ENCODE measurements around the gene SF1. TPM values are rescaled to one million over a fixed set of nuclear protein-coding genes. Genes with fewer than 3 reads are reported as not detected.

Gene SF1
- total RNA-seq, 2 experiments from 2014 or later: 1,632 to 1,657 TPM

DNA sequence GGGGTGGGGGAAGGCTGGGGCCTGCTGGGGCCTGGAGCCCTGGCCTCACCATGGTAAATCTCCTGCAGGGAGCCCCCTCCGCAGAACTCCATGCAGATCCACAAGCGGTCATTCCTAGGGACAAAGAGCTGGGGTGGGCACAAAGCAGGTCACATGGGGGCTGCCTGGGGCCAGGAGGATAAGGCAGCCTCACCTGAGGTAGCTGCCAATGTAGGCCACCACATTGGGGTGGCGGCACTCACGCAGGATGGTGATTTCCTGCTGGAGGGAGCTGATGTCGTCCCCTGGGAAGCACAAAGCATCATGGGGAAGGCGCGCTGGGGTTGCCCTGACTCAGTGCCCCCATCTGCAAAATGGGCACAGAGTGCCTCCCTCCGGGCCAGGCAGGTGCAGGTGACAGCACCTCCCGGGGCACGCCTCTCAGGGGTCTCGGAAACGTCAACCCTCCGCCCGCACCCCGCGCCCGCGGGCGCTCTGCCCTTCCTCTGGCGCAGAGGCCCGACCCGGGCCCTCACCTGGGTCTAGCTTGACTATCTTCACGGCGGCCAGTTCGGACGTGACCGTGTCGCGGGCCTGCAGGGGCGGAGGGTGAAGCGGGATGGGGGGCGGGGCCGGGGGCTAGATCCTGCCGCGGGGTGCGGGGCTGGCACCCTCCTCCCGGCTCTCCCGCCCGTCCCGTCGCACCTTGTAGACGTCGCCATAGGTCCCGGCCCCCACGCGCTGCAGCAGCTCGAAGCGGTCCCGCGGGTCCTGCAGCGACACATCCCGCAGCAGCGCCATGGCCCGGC, 24.2 kb upstream of the SF1 start:
- Mint-ChIP-seq H3K36me3 (ENCODE audit: low read depth) (peaks cover 57% of the 10 kb centered on the region), H3K4me3 (peak overlapping the region; percentile 85), H3K9me3 (no peaks in the 10 kb centered on the region), H3K27ac (peak overlapping the region; percentile 76), H3K4me1 (ENCODE audit: low read depth) (peaks cover 34% of the 10 kb centered on the region), H3K27me3 (no peaks in the 10 kb centered on the region)
- TF ChIP-seq, protein P1, sequence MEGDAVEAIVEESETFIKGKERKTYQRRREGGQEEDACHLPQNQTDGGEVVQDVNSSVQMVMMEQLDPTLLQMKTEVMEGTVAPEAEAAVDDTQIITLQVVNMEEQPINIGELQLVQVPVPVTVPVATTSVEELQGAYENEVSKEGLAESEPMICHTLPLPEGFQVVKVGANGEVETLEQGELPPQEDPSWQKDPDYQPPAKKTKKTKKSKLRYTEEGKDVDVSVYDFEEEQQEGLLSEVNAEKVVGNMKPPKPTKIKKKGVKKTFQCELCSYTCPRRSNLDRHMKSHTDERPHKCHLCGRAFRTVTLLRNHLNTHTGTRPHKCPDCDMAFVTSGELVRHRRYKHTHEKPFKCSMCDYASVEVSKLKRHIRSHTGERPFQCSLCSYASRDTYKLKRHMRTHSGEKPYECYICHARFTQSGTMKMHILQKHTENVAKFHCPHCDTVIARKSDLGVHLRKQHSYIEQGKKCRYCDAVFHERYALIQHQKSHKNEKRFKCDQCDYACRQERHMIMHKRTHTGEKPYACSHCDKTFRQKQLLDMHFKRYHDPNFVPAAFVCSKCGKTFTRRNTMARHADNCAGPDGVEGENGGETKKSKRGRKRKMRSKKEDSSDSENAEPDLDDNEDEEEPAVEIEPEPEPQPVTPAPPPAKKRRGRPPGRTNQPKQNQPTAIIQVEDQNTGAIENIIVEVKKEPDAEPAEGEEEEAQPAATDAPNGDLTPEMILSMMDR (IDR thresholded peaks at IDR 0.05): no peak
- intact Hi-C loops (cut with DNase I, micrococcal nuclease): loop anchor here in 1 of 2 experiments (5.0 kb wide), 2 partner anchors 85 to 310 kb away; partner anchors contain the start of gene TM7SF2
- no peaks in the 10 kb centered on the region for H3K9me3 ChIP-seq (ENCODE audit: control insufficient read depth in 1 of 2, insufficient read depth in 1 of 2, low read length in 2 of 2)
- no peaks in the 10 kb centered on the region for H3K27me3 ChIP-seq (ENCODE audit: control insufficient read depth in 1 of 2, insufficient read depth in 2 of 2, low read length in 2 of 2)
- H3K4me3 ChIP-seq (ENCODE audit: low read length): peak overlapping the region; percentile 76
- ChIA-PET POLR2A (interaction anchor here (0.5 to 5.7 kb wide), 19 partner anchors 8 to 485 kb away, joined by 3 to 81 read pairs (median 5); partner anchors contain the start of genes CDC42BPG, EHD1, FAU and MAJIN), CTCF (interaction anchor here (0.9 to 2.8 kb wide), 7 partner anchors 14 to 83 kb away, joined by 3 to 7 read pairs (median 3); partner anchors contain the start of gene CDC42BPG)
- H3K4me1 ChIP-seq (ENCODE audit: insufficient read depth, low read length): peaks cover 41% of the 10 kb centered on the region
- H3K36me3 ChIP-seq (ENCODE audit: insufficient read depth, low read length): peaks cover 56% of the 10 kb centered on the region
- H3K27ac ChIP-seq (ENCODE audit: low read depth in 1 of 2, low read length in 2 of 2): peak overlapping the region; percentile 75 to 85
- ATAC-seq (ENCODE audit: poor library complexity): peak; percentile 22
- DNase-seq: peak in 12 of 14 experiments; percentile 13 to 76 (median 42)

DNA sequence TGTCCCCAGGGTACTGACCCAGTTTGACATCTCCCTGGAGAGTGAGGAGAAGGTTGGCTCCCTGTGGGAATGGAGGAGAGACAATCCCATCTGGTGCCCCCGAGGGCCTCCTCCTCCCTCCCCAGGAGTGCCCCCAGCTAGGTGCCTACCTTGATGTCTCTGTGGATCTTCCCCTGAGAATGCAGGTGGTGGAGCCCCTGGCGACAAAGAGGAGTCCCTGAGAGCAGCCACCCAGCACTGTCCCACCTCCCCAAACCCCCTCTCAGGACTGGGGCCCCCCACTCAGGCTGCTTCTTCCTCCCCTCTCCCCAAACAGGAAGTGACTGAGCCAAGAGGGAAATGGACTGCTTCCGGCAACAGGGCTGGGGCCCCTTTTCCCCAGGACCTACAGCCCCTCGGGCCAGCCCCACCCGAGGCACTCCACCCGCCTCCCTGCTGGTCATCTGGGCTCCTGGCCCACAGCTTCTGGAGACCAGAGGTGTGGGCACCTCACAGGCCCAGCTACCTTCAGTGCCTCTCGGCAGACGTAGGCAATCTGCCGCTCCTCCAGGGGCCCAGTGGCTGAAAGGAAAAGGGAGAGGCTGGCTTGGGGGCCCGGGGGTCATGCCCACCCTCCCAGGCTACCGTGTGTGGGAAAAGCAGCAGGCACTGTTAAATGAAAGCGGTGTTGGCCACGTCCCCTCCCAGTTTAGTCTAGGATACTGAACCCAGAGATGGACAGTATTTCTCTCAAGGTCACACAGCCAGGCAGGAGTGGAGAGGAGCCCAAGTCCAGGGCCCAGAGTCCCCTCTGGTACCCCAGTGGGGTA, 23.4 kb upstream of the SF1 start:
- intact Hi-C loops (cut with DNase I, micrococcal nuclease): loop anchor here in 1 of 2 experiments (2.0 to 5.0 kb wide), 3 partner anchors 15 to 311 kb away; partner anchors contain the start of gene TM7SF2
- Histone ChIP-seq H3K27me3 (ENCODE audit: control insufficient read depth in 1 of 2, insufficient read depth in 2 of 2, low read length in 2 of 2) (no peaks in the 10 kb centered on the region), H3K9me3 (ENCODE audit: control insufficient read depth in 1 of 2, insufficient read depth in 1 of 2, low read length in 2 of 2) (no peaks in the 10 kb centered on the region), H3K4me3 (ENCODE audit: low read length) (peak overlapping the region; percentile 76), H3K4me1 (ENCODE audit: insufficient read depth, low read length) (peaks cover 42% of the 10 kb centered on the region), H3K36me3 (ENCODE audit: insufficient read depth, low read length) (peaks cover 55% of the 10 kb centered on the region), H3K27ac (ENCODE audit: low read depth in 1 of 2, low read length in 2 of 2) (peak overlapping the region; percentile 75 to 85)
- H3K4me3 Mint-ChIP-seq: peak overlapping the region; percentile 85
- no peak for ATAC-seq (ENCODE audit: poor library complexity)
- TF ChIP-seq, protein P1 (IDR thresholded peaks at IDR 0.05): no peak
- peaks cover 31% of the 10 kb centered on the region for H3K4me1 Mint-ChIP-seq (ENCODE audit: low read depth)
- POLR2A ChIA-PET: interaction anchor here (0.6 to 5.7 kb wide), 13 partner anchors 9 to 333 kb away, joined by 3 to 81 read pairs (median 9); partner anchors contain the start of genes CDC42BPG, EHD1, FAU and MEN1
- H3K27ac Mint-ChIP-seq: peak overlapping the region; percentile 76
- no peaks in the 10 kb centered on the region for H3K27me3 Mint-ChIP-seq
- H3K9me3 Mint-ChIP-seq: no peaks in the 10 kb centered on the region
- DNase-seq: peak in 3 of 14 experiments; percentile 25 to 40 (median 26)
- peaks cover 50% of the 10 kb centered on the region for H3K36me3 Mint-ChIP-seq (ENCODE audit: low read depth)
- CTCF ChIA-PET: interaction anchor here (0.9 to 2.8 kb wide), 6 partner anchors 13 to 59 kb away, joined by 3 to 7 read pairs (median 3); partner anchors contain the start of gene CDC42BPG

DNA sequence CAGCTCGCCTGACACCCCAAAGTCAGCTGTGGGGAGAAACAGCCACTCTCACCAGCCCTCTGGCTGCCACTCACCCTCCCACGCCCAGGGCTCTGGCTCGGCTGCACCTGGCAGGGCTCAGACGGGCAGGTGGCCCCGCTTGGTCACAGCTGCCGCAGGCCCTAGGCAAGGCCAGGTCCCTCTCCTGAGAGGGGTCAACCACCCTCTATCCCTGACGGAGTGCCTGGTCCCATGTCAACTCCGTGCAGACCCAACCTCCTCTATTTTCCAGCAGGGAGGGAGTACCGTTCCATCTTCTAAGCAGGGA, 22.8 kb upstream of the SF1 start:
- H3K9me3 ChIP-seq (ENCODE audit: control insufficient read depth in 1 of 2, insufficient read depth in 1 of 2, low read length in 2 of 2): no peaks in the 10 kb centered on the region
- H3K27me3 ChIP-seq (ENCODE audit: control insufficient read depth in 1 of 2, insufficient read depth in 2 of 2, low read length in 2 of 2): no peaks in the 10 kb centered on the region
- intact Hi-C loops (cut with DNase I, micrococcal nuclease): loop anchor here in 1 of 2 experiments (2.0 to 5.0 kb wide), 3 partner anchors 14 to 311 kb away; partner anchors contain the start of gene TM7SF2
- ChIA-PET CTCF (interaction anchor here (2.8 kb wide), 1 partner anchor 13 kb away, joined by 7 read pairs; no protein-coding TSS in a partner anchor), POLR2A (interaction anchor here (0.5 to 5.7 kb wide), 6 partner anchors 10 to 321 kb away, joined by 3 to 81 read pairs (median 5); partner anchors contain the start of genes FAU, MEN1, MRPL49 and RASGRP2)
- H3K36me3 ChIP-seq (ENCODE audit: insufficient read depth, low read length): peaks cover 57% of the 10 kb centered on the region
- peak overlapping the region; percentile 76 for H3K27ac Mint-ChIP-seq
- H3K9me3 Mint-ChIP-seq: no peaks in the 10 kb centered on the region
- peaks cover 49% of the 10 kb centered on the region for H3K4me1 ChIP-seq (ENCODE audit: insufficient read depth, low read length)
- DNase-seq: peak in 1 of 14 experiments; percentile 30
- no peaks in the 10 kb centered on the region for H3K27me3 Mint-ChIP-seq
- H3K4me1 Mint-ChIP-seq (ENCODE audit: low read depth): peaks cover 27% of the 10 kb centered on the region
- peak overlapping the region; percentile 85 for H3K4me3 Mint-ChIP-seq
- no peak for ATAC-seq (ENCODE audit: poor library complexity)
- peak overlapping the region in 1 of 2 donors; percentile 85 for H3K27ac ChIP-seq (ENCODE audit: low read depth in 1 of 2, low read length in 2 of 2)
- TF ChIP-seq, protein P1 (IDR thresholded peaks at IDR 0.05): no peak
- no peak overlapping the region for H3K4me3 ChIP-seq (ENCODE audit: low read length)
- H3K36me3 Mint-ChIP-seq (ENCODE audit: low read depth): peaks cover 50% of the 10 kb centered on the region

Measured in CD4-positive, alpha-beta T cell (primary cell).